K562 (cell line): Measurements from ENCODE around the gene PARP14. TPM values are rescaled to one million over a fixed set of nuclear protein-coding genes. Genes with fewer than 3 reads are reported as not detected.

Source experiments
- ATAC-seq: fragments of 200-7000 bp; cut with Tn5 transposase; 3 replicates; pipeline ENCODE4 v1.9.1; 2020; ENCODE audit warnings: moderate library complexity
- BruUV-seq: library from RNA; stranded (reverse); fragments of 400-500 nt; replicated peaks from 2 replicates; lab custom pipeline; 2021; lab: Mats Ljungman, UMichigan
- CTCF ChIA-PET: fragments of 300-600 bp; formaldehyde crosslinking; extraction: SDS; loops from one replicate; lab custom pipeline; 2021; ENCODE audit warnings: low intra/inter-chr PET ratio; lab: Yijun Ruan, JAX
- POLR2A ChIA-PET: fragments of 300-600, 350-650 bp; sonication (Branson Sonifier 250); formaldehyde crosslinking; extraction: SDS; loops from one replicate; lab custom pipeline; 2021; ENCODE audit warnings: antibody characterized with exemption, inconsistent platforms; lab: Yijun Ruan, JAX
- DNase-seq, 4 experiments: peaks; one replicate each; pipeline versions ENCODE4 v3.0.0 to v3.0.0-alpha.2; 2011 to 2018; ENCODE audit warnings: low spot score in 3 of 4, mixed read lengths in 3 of 4; ENCODE audit errors: extremely low read depth in 1 of 4
- FAIRE-seq: peaks from 2 replicates; lab custom pipeline; 2011; peaks lifted over from hg19 to GRCh38; lab: Jason Lieb, UNC
- H2AFZ ChIP-seq: 2 replicates; pipeline ENCODE4 v1.6.0; 2011; ENCODE audit warnings: low read depth, low read length, control low read depth, inconsistent platforms
- H3K27ac ChIP-seq: fragments of 200-600 bp; 3 replicates; pipeline ENCODE4 v1.8.0; 2011; ENCODE audit warnings: low read depth, mild to moderate bottlenecking, control low read depth, inconsistent platforms, low read length, moderate library complexity, mixed read lengths; ENCODE audit errors: extremely low read depth
- H3K27me3 ChIP-seq, 2 experiments: fragments of 300-600 bp in 1 of 2; 2 replicates in 1 of 2; 3 replicates in 1 of 2; pipeline versions ENCODE4 v1.6.0 to v1.8.0; 2011; ENCODE audit warnings: inconsistent platforms in 2 of 2, low read length in 2 of 2, mild to moderate bottlenecking in 1 of 2, mixed read lengths in 1 of 2, moderate library complexity in 1 of 2; ENCODE audit not compliant: control insufficient read depth in 2 of 2, insufficient read depth in 2 of 2
- H3K36me3 ChIP-seq: fragments of 300-600 bp; 3 replicates; pipeline ENCODE4 v1.8.0; 2011; ENCODE audit warnings: mild to moderate bottlenecking, low read length, inconsistent platforms; ENCODE audit not compliant: control insufficient read depth, insufficient read depth
- H3K4me1 ChIP-seq, 2 experiments: fragments of 200-600 bp in 1 of 2; replicated peaks in 1 of 2; 2 replicates in 1 of 2; 3 replicates in 1 of 2; pipeline versions ENCODE4 v1.5.1 to v1.8.0; 2011; ENCODE audit warnings: inconsistent platforms in 2 of 2, low read length in 2 of 2, mild to moderate bottlenecking in 1 of 2, mixed read lengths in 1 of 2, moderate library complexity in 1 of 2; ENCODE audit not compliant: control insufficient read depth in 2 of 2, insufficient read depth in 2 of 2
- H3K4me2 ChIP-seq: 2 replicates; pipeline ENCODE4 v1.6.1; 2011; ENCODE audit warnings: low read length, control low read depth, inconsistent platforms, mixed read lengths; ENCODE audit not compliant: insufficient read depth
- H3K4me3 ChIP-seq: fragments of 200-600 bp; sonication (generic), shearing (Covaris generic); 2 replicates; pipeline ENCODE4 v1.5.1; 2016; ENCODE audit warnings: control low read depth, inconsistent platforms
- H3K79me2 ChIP-seq: fragments of 200-600 bp; 3 replicates; pipeline ENCODE4 v1.8.0; 2011; ENCODE audit warnings: low read length, inconsistent platforms; ENCODE audit not compliant: control insufficient read depth, insufficient read depth
- H3K9ac ChIP-seq, 2 experiments: 2 replicates each; pipeline versions ENCODE4 v1.6.0 to v1.6.1; 2011; ENCODE audit warnings: low read depth in 2 of 2, low read length in 2 of 2, control low read depth in 1 of 2, inconsistent platforms in 1 of 2, mild to moderate bottlenecking in 1 of 2, mixed read lengths in 1 of 2; ENCODE audit not compliant: insufficient read depth in 1 of 2
- H3K9me1 ChIP-seq: one replicate; pipeline ENCODE4 v1.6.0; 2011; ENCODE audit warnings: inconsistent platforms, mild to moderate bottlenecking, low read length, moderate library complexity; ENCODE audit not compliant: control insufficient read depth, insufficient read depth
- H3K9me3 ChIP-seq: replicated peaks from 2 replicates; pipeline ENCODE4 v1.5.1; 2011; ENCODE audit warnings: low read depth, low read length, inconsistent platforms; ENCODE audit not compliant: control insufficient read depth, insufficient read depth
- H4K20me1 ChIP-seq: replicated peaks from 2 replicates; pipeline ENCODE4 v1.6.1; 2011; ENCODE audit warnings: low read length, inconsistent platforms, mixed read lengths; ENCODE audit not compliant: control insufficient read depth, insufficient read depth
- CUX1 ChIP-seq: fragments of 200-800 bp; sonication (Bioruptor generic); IDR thresholded peaks from 2 replicates; pipeline ENCODE4 v1.6.1; 2016; ENCODE audit warnings: missing genetic modification characterization, missing compliant biosample characterization
- ESRRA ChIP-seq: fragments of 450-650 bp; IDR thresholded peaks from 2 replicates; pipeline ENCODE4 v1.6.1; 2014; ENCODE audit warnings: low read depth, mild to moderate bottlenecking, moderate library complexity, borderline replicate concordance
- HNRNPL ChIP-seq: fragments of 200-400 bp; formaldehyde crosslinking; IDR thresholded peaks from 2 replicates; pipeline ENCODE4 v1.6.1; 2017; ENCODE audit warnings: low read depth, mild to moderate bottlenecking, low read length
- KAT8 ChIP-seq: fragments of 450-650 bp; IDR thresholded peaks from 2 replicates; pipeline ENCODE4 v1.6.1; 2016; ENCODE audit warnings: low read depth, mild to moderate bottlenecking
- MYC ChIP-seq, 2 experiments: fragments of 250-450 bp in 1 of 2; sonication (Bioruptor Pico) in 1 of 2; IDR thresholded peaks; 2 replicates each; pipeline versions ENCODE4 v1.5.1 to v1.6.1; 2012 to 2021; ENCODE audit warnings: low read depth in 2 of 2, borderline replicate concordance in 1 of 2, improper control_type of control experiment in 1 of 2, low read length in 1 of 2, mild to moderate bottlenecking in 1 of 2, moderate library complexity in 1 of 2
- NR1H2 ChIP-seq: sonication (generic); formaldehyde crosslinking; IDR thresholded peaks from 2 replicates; pipeline ENCODE4 v1.4.0; 2020; ENCODE audit warnings: mild to moderate bottlenecking, missing genetic modification reagents
- POLR2H ChIP-seq: IDR thresholded peaks from 2 replicates; pipeline ENCODE4 v1.6.1; 2016; ENCODE audit warnings: missing genetic modification characterization, low read depth, mild to moderate bottlenecking, control low read depth, missing compliant biosample characterization, moderate library complexity
- RBFOX2 ChIP-seq: fragments of 200-400 bp; formaldehyde crosslinking; IDR thresholded peaks from 2 replicates; pipeline ENCODE4 v1.6.1; 2017; ENCODE audit warnings: low read depth, mild to moderate bottlenecking, low read length, moderate library complexity
- USF1 ChIP-seq: sonication (generic); formaldehyde crosslinking; IDR thresholded peaks from 2 replicates; pipeline ENCODE4 v1.9.0; 2022; ENCODE audit warnings: mild to moderate bottlenecking, missing genetic modification reagents
- ZNF518B ChIP-seq: fragments of 250-450 bp; sonication (Bioruptor Pico); IDR thresholded peaks from 2 replicates; pipeline ENCODE4 v1.5.0; 2021; ENCODE audit warnings: mild to moderate bottlenecking, moderate library complexity
- ZNF668 ChIP-seq: fragments of 250-450 bp; sonication (Bioruptor Pico); IDR thresholded peaks from 2 replicates; pipeline ENCODE4 v1.8.0; 2022; ENCODE audit warnings: mild to moderate bottlenecking, inconsistent platforms
- WGBS: fragments of 100-300 bp; shearing (Covaris generic); methylation state at CpG from one replicate; pipeline ENCODE4 v1.1.6; 2016; ENCODE audit warnings: low coverage, mixed read lengths; ENCODE audit not compliant: insufficient coverage; ENCODE audit errors: missing lambda C conversion rate; 5-methylcytosine and 5-hydroxymethylcytosine counted together
- in situ Hi-C: fragments of 300-500 bp; cut with MboI; formaldehyde crosslinking; loops from 4 replicates; pipeline ENCODE4 v1.15.0; 2018; ENCODE audit warnings: inconsistent platforms, mixed read lengths
- intact Hi-C: fragments of 100-400 bp; cut with micrococcal nuclease; formaldehyde crosslinking; loops from 2 replicates; pipeline ENCODE4 v1.14.2; 2022
- polyA plus RNA-seq, 8 experiments: library from polyadenylated mRNA; depleted of rRNA in 4 of 8; stranded (reverse) in 5 of 8; unstranded in 3 of 8; fragments of >200 nt; fragmentation: Nextera tagmentation in 2 of 8; fragmentation: Illumina TruSeq in 1 of 8; extraction: Ambion mirVana in 2 of 8; extraction: Trizol in 1 of 8; gene quantifications; 2 replicates each; pipeline versions ENCODE4 v1.2.1 to v1.2.3, GENCODE V29; 2011 to 2014; ENCODE audit warnings: inconsistent platforms in 1 of 8, missing spikeins in 1 of 8
- total RNA-seq, 7 experiments: library from RNA; depleted of rRNA in 6 of 7; stranded (reverse); fragments of >200 nt in 6 of 7; fragmentation: Illumina TruSeq in 2 of 7; extraction: Trizol in 2 of 7; gene quantifications; 2 replicates each; pipeline versions ENCODE4 v1.2.1 to v1.2.3, GENCODE V29; 2011 to 2021; ENCODE audit warnings: low replicate concordance in 1 of 7

The PARP14 gene
- total and polyA plus RNA-seq, 9 of the 15 experiments (the other 6 are each of a cell fraction or from before 2014, with no cell fraction given): 3.1 to 14.4 (median 9.0) TPM

GRCh38 chr3:122665226-122665786, 15.3 kb upstream of the PARP14 start:
- intact Hi-C loops: no loop called here
- ChIA-PET POLR2A (interaction anchor here (0.6 kb wide), 1 partner anchor 336 kb away, joined by 3 read pairs; no protein-coding TSS in a partner anchor), CTCF (no interaction called here)
- H3K4me3 ChIP-seq: no peak overlapping the region
- no peaks in the 10 kb centered on the region for H3K9me1 ChIP-seq
- no peaks in the 10 kb centered on the region for H3K79me2 ChIP-seq
- no peaks in the 10 kb centered on the region for H3K36me3 ChIP-seq
- FAIRE-seq: no peak
- WGBS: 13% methylated on average over 4 of the region's 4 CpGs
- no peaks in the 10 kb centered on the region for H3K27me3 ChIP-seq
- H3K4me2 ChIP-seq: no peak overlapping the region
- no peak for ATAC-seq
- no peak overlapping the region for H3K9ac ChIP-seq
- H2AFZ ChIP-seq: no peak overlapping the region
- H3K4me1 ChIP-seq: no peaks in the 10 kb centered on the region; a peak in 1 of 5 replicates
- no peaks in the 10 kb centered on the region for H4K20me1 ChIP-seq
- DNase-seq: no peak
- no TSS peak for BruUV-seq
- in situ Hi-C loops: no loop called here
- no peaks in the 10 kb centered on the region; the same call in 1 of the 2 replicates for H3K9me3 ChIP-seq
- no peak overlapping the region for H3K27ac ChIP-seq
- TF ChIP-seq MYC (IDR thresholded peaks at IDR 0.05; ENCODE audit: low read depth, low read length): no peak
- no peak for TF ChIP-seq MYC (CRISPR knock-in tag; IDR thresholded peaks at IDR 0.05; ENCODE audit: borderline replicate concordance, low read depth)
- TF ChIP-seq ESRRA: no peak
- TF ChIP-seq ZNF668 (CRISPR knock-in tag): no peak
- no peak for TF ChIP-seq POLR2H (tag)
- TF ChIP-seq NR1H2 (CRISPR knock-in tag): no peak
- no peak for TF ChIP-seq RBFOX2
- no peak for TF ChIP-seq CUX1
- TF ChIP-seq USF1 (CRISPR knock-in tag): no peak
- no peak for TF ChIP-seq HNRNPL
- no peak for TF ChIP-seq ZNF518B (CRISPR knock-in tag)
- TF ChIP-seq KAT8: no peak
